ENCODE results near the gene NAT9.

NAT9 gene

GRCh38 chr17:74785981-74786360 lies 9.8 kb upstream of the NAT9 start:
- H3K4me2 ChIP-seq (ENCODE audit: low read length) = no peak overlapping the region
- no CpG with 5 or more reads among the region's 9 CpGs for WGBS (ENCODE audit: extremely low coverage, insufficient coverage, insufficient read length)
- H3K27ac ChIP-seq (ENCODE audit: low read depth, low read length) = no peak overlapping the region
- no peak overlapping the region for H3K23ac ChIP-seq (ENCODE audit: low read length)
- no peak overlapping the region for H4K91ac ChIP-seq (ENCODE audit: low read depth, low read length)
- H2BK12ac ChIP-seq (ENCODE audit: low read length) = no peak overlapping the region
- no peak overlapping the region for H2AK5ac ChIP-seq (ENCODE audit: low read length)
- no peak overlapping the region for H3K9ac ChIP-seq (ENCODE audit: low read length)
- H3K36me3 ChIP-seq (ENCODE audit: control insufficient read depth in 1 of 2, insufficient read depth in 2 of 2, low read length in 2 of 2) = peaks cover 17 to 29% of the 10 kb centered on the region in 2 experiments
- no peaks in the 10 kb centered on the region for H3K79me2 ChIP-seq (ENCODE audit: control insufficient read depth, insufficient read depth, low read length, poor library complexity)
- no peak overlapping the region for H2BK120ac ChIP-seq (ENCODE audit: insufficient read depth, low read length, poor library complexity)
- no peaks in the 10 kb centered on the region for H3K79me1 ChIP-seq (ENCODE audit: low read length)
- no peaks in the 10 kb centered on the region for H3K27me3 ChIP-seq (ENCODE audit: insufficient read depth, low read length)
- no peak overlapping the region for H3K18ac ChIP-seq (ENCODE audit: low read length)
- no peaks in the 10 kb centered on the region for H3K4me1 ChIP-seq (ENCODE audit: control insufficient read depth in 1 of 2, insufficient read depth in 2 of 2, low read length in 2 of 2)
- no peak overlapping the region for H2BK5ac ChIP-seq (ENCODE audit: low read depth, low read length, poor library complexity)
- DNase-seq = no peak
- H4K12ac ChIP-seq (ENCODE audit: low read depth, low read length) = no peak overlapping the region
- no peaks in the 10 kb centered on the region for H3K9me3 ChIP-seq (ENCODE audit: insufficient read depth, low read depth, low read length)
- no peak overlapping the region for H2AFZ ChIP-seq (ENCODE audit: insufficient read depth, low read length, poor library complexity)
- H3K4ac ChIP-seq (ENCODE audit: low read depth, low read length) = no peak overlapping the region
- H3K14ac ChIP-seq (ENCODE audit: low read length) = no peak overlapping the region
- no peak overlapping the region for H4K8ac ChIP-seq (ENCODE audit: low read depth, low read length)
- H3K4me3 ChIP-seq (ENCODE audit: low read depth, low read length) = no peak overlapping the region

GRCh38 chr17:74785096-74785980 lies 9.2 kb upstream of the NAT9 start:
- Histone ChIP-seq H2BK120ac (ENCODE audit: insufficient read depth, low read length, poor library complexity) (no peak overlapping the region), H4K8ac (ENCODE audit: low read depth, low read length) (no peak overlapping the region), H3K27me3 (ENCODE audit: insufficient read depth, low read length) (no peaks in the 10 kb centered on the region), H3K9ac (ENCODE audit: low read length) (no peak overlapping the region), H3K4ac (ENCODE audit: low read depth, low read length) (no peak overlapping the region), H4K91ac (ENCODE audit: low read depth, low read length) (no peak overlapping the region), H4K12ac (ENCODE audit: low read depth, low read length) (no peak overlapping the region), H3K27ac (ENCODE audit: low read depth, low read length) (no peak overlapping the region), H2BK5ac (ENCODE audit: low read depth, low read length, poor library complexity) (no peak overlapping the region), H2AK5ac (ENCODE audit: low read length) (no peak overlapping the region), H3K4me2 (ENCODE audit: low read length) (no peak overlapping the region), H3K23ac (ENCODE audit: low read length) (no peak overlapping the region), H3K4me3 (ENCODE audit: low read depth, low read length) (no peak overlapping the region), H3K9me3 (ENCODE audit: insufficient read depth, low read depth, low read length) (no peaks in the 10 kb centered on the region), H3K18ac (ENCODE audit: low read length) (no peak overlapping the region), H3K36me3 (ENCODE audit: control insufficient read depth in 1 of 2, insufficient read depth in 2 of 2, low read length in 2 of 2) (peaks cover 12 to 27% of the 10 kb centered on the region in 2 experiments), H2BK12ac (ENCODE audit: low read length) (no peak overlapping the region), H3K4me1 (ENCODE audit: control insufficient read depth in 1 of 2, insufficient read depth in 2 of 2, low read length in 2 of 2) (no peaks in the 10 kb centered on the region), H3K79me1 (ENCODE audit: low read length) (no peaks in the 10 kb centered on the region), H2AFZ (ENCODE audit: insufficient read depth, low read length, poor library complexity) (no peak overlapping the region), H3K14ac (ENCODE audit: low read length) (no peak overlapping the region), H3K79me2 (ENCODE audit: control insufficient read depth, insufficient read depth, low read length, poor library complexity) (no peaks in the 10 kb centered on the region)
- no CpG with 5 or more reads among the region's 21 CpGs for WGBS (ENCODE audit: extremely low coverage, insufficient coverage, insufficient read length)
- peak; percentile 27 to 41 for DNase-seq

GRCh38 chr17:74784125-74784810 lies 8.1 kb upstream of the NAT9 start:
- no peak overlapping the region for H4K12ac ChIP-seq (ENCODE audit: low read depth, low read length)
- no peak overlapping the region for H2BK5ac ChIP-seq (ENCODE audit: low read depth, low read length, poor library complexity)
- WGBS (ENCODE audit: extremely low coverage, insufficient coverage, insufficient read length) = no CpG with 5 or more reads among the region's 5 CpGs
- no peaks in the 10 kb centered on the region for H3K9me3 ChIP-seq (ENCODE audit: insufficient read depth, low read depth, low read length)
- H2BK120ac ChIP-seq (ENCODE audit: insufficient read depth, low read length, poor library complexity) = no peak overlapping the region
- no peaks in the 10 kb centered on the region for H3K4me1 ChIP-seq (ENCODE audit: control insufficient read depth in 1 of 2, insufficient read depth in 2 of 2, low read length in 2 of 2)
- H2AFZ ChIP-seq (ENCODE audit: insufficient read depth, low read length, poor library complexity) = no peak overlapping the region
- H3K14ac ChIP-seq (ENCODE audit: low read length) = no peak overlapping the region
- H2BK12ac ChIP-seq (ENCODE audit: low read length) = no peak overlapping the region
- no peak overlapping the region for H3K27ac ChIP-seq (ENCODE audit: low read depth, low read length)
- no peaks in the 10 kb centered on the region for H3K79me1 ChIP-seq (ENCODE audit: low read length)
- H3K4me2 ChIP-seq (ENCODE audit: low read length) = no peak overlapping the region
- H4K91ac ChIP-seq (ENCODE audit: low read depth, low read length) = no peak overlapping the region
- no peaks in the 10 kb centered on the region for H3K79me2 ChIP-seq (ENCODE audit: control insufficient read depth, insufficient read depth, low read length, poor library complexity)
- H3K4ac ChIP-seq (ENCODE audit: low read depth, low read length) = no peak overlapping the region
- no peak overlapping the region for H3K4me3 ChIP-seq (ENCODE audit: low read depth, low read length)
- H4K8ac ChIP-seq (ENCODE audit: low read depth, low read length) = no peak overlapping the region
- no peak overlapping the region for H3K9ac ChIP-seq (ENCODE audit: low read length)
- no peak for DNase-seq
- no peaks in the 10 kb centered on the region for H3K27me3 ChIP-seq (ENCODE audit: insufficient read depth, low read length)
- H2AK5ac ChIP-seq (ENCODE audit: low read length) = no peak overlapping the region
- H3K18ac ChIP-seq (ENCODE audit: low read length) = no peak overlapping the region
- H3K23ac ChIP-seq (ENCODE audit: low read length) = no peak overlapping the region
- peaks cover 12 to 27% of the 10 kb centered on the region in 2 experiments for H3K36me3 ChIP-seq (ENCODE audit: control insufficient read depth in 1 of 2, insufficient read depth in 2 of 2, low read length in 2 of 2)

- no CpG with 5 or more reads among the region's 5 CpGs for WGBS (ENCODE audit: extremely low coverage, insufficient coverage, insufficient read length)
- no peaks in the 10 kb centered on the region for H3K79me1 ChIP-seq (ENCODE audit: low read length)
- H4K8ac ChIP-seq (ENCODE audit: low read depth, low read length) = no peak overlapping the region
- H3K23ac ChIP-seq (ENCODE audit: low read length) = no peak overlapping the region
- H2BK5ac ChIP-seq (ENCODE audit: low read depth, low read length, poor library complexity) = no peak overlapping the region
- H4K91ac ChIP-seq (ENCODE audit: low read depth, low read length) = no peak overlapping the region
- peaks cover 10 to 20% of the 10 kb centered on the region in 2 experiments for H3K36me3 ChIP-seq (ENCODE audit: control insufficient read depth in 1 of 2, insufficient read depth in 2 of 2, low read length in 2 of 2)
- H3K18ac ChIP-seq (ENCODE audit: low read length) = no peak overlapping the region
- H3K27ac ChIP-seq (ENCODE audit: low read depth, low read length) = no peak overlapping the region
- H3K79me2 ChIP-seq (ENCODE audit: control insufficient read depth, insufficient read depth, low read length, poor library complexity) = no peaks in the 10 kb centered on the region
- H3K4ac ChIP-seq (ENCODE audit: low read depth, low read length) = no peak overlapping the region
- no peak overlapping the region for H2BK12ac ChIP-seq (ENCODE audit: low read length)
- no peak overlapping the region for H3K4me2 ChIP-seq (ENCODE audit: low read length)
- H2AFZ ChIP-seq (ENCODE audit: insufficient read depth, low read length, poor library complexity) = no peak overlapping the region
- no peak overlapping the region for H3K9ac ChIP-seq (ENCODE audit: low read length)
- H3K4me1 ChIP-seq (ENCODE audit: control insufficient read depth in 1 of 2, insufficient read depth in 2 of 2, low read length in 2 of 2) = no peaks in the 10 kb centered on the region
- no peak overlapping the region for H2BK120ac ChIP-seq (ENCODE audit: insufficient read depth, low read length, poor library complexity)
- H3K4me3 ChIP-seq (ENCODE audit: low read depth, low read length) = no peak overlapping the region
- DNase-seq = no peak
- H3K14ac ChIP-seq (ENCODE audit: low read length) = no peak overlapping the region
- H2AK5ac ChIP-seq (ENCODE audit: low read length) = no peak overlapping the region
- H4K12ac ChIP-seq (ENCODE audit: low read depth, low read length) = no peak overlapping the region
- no peaks in the 10 kb centered on the region for H3K27me3 ChIP-seq (ENCODE audit: insufficient read depth, low read length)
- H3K9me3 ChIP-seq (ENCODE audit: insufficient read depth, low read depth, low read length) = no peaks in the 10 kb centered on the region
Observed at GRCh38 chr17:74782571-74782970, 6.4 kb upstream of the NAT9 start.

Data from trophoblast cell (in vitro differentiated cells and primary cell).